ENCODE results near the gene TNIK. TPM values are rescaled to one million over a fixed set of nuclear protein-coding genes. Genes with fewer than 3 reads are reported as not detected.

TNIK gene
- total RNA-seq, 1 experiment from 2014 or later = 7.0 TPM

GRCh38 chr3:171264758-171265157, 195.4 kb downstream of the TNIK start:
- Histone ChIP-seq H3K27me3 (ENCODE audit: low read length) (no peaks in the 10 kb centered on the region), H2AFZ (ENCODE audit: low read length) (no peak overlapping the region), H3K4me1 (ENCODE audit: insufficient read depth, low read length) (peaks cover 22% of the 10 kb centered on the region), H3F3A (ENCODE audit: low read length, unreplicated experiment) (no peaks in the 10 kb centered on the region), H3K36me3 (ENCODE audit: low read depth, low read length) (no peaks in the 10 kb centered on the region), H3K9me3 (ENCODE audit: low read length) (no peaks in the 10 kb centered on the region), H3K9ac (ENCODE audit: low read length) (no peak overlapping the region), H3K9me2 (replicated peaks; ENCODE audit: low read length) (no peaks in the 10 kb centered on the region), H3K27ac (ENCODE audit: low read length) (no peak overlapping the region), H3K4me2 (ENCODE audit: low read length) (no peak overlapping the region), H3K79me2 (ENCODE audit: low read length) (no peaks in the 10 kb centered on the region), H3K4me3 (ENCODE audit: low read length) (no peak overlapping the region), H4K20me1 (ENCODE audit: low read length) (no peaks in the 10 kb centered on the region)
- POLR2A ChIA-PET (ENCODE audit: unreplicated experiment) = no interaction called here
- no peak for TF ChIP-seq EZH2phosphoT487 (IDR thresholded peaks at IDR 0.05; ENCODE audit: borderline replicate concordance, low read length)
- TF ChIP-seq EZH2 (IDR thresholded peaks at IDR 0.05; ENCODE audit: low read length, unreplicated experiment) = no peak
- no peak for TF ChIP-seq CTCF (conservative IDR thresholded peaks at IDR 0.05; ENCODE audit: low read depth, low read length)
- DNase-seq (no peak), ATAC-seq (no peak)
- no TSS peak for BruUV-seq (replicated peaks)
- CTCF ChIA-PET = no interaction called here
- intact Hi-C loops (cut with micrococcal nuclease) = loop anchor here (5.0 kb wide), 2 partner anchors 72 to 303 kb away; no protein-coding TSS in a partner anchor

GRCh38 chr3:171262431-171262830, 197.8 kb downstream of the TNIK start:
- ChIA-PET POLR2A (ENCODE audit: unreplicated experiment) (no interaction called here), CTCF (interaction anchor here (0.7 kb wide), 1 partner anchor 142 kb away, joined by 3 read pairs; no protein-coding TSS in a partner anchor)
- H3K36me3 ChIP-seq (ENCODE audit: low read depth, low read length) = no peaks in the 10 kb centered on the region
- H3K9me3 ChIP-seq (ENCODE audit: low read length) = no peaks in the 10 kb centered on the region
- H3K4me1 ChIP-seq (ENCODE audit: insufficient read depth, low read length) = peaks cover 26% of the 10 kb centered on the region
- intact Hi-C loops (cut with micrococcal nuclease) = loop anchor here (5.0 kb wide), 2 partner anchors 70 to 305 kb away; no protein-coding TSS in a partner anchor
- no peak for DNase-seq
- H3K27ac ChIP-seq (ENCODE audit: low read length) = no peak overlapping the region; the same call in 1 of the 2 replicates
- H3F3A ChIP-seq (ENCODE audit: low read length, unreplicated experiment) = no peaks in the 10 kb centered on the region
- no peak overlapping the region for H3K9ac ChIP-seq (ENCODE audit: low read length)
- no peaks in the 10 kb centered on the region for H3K9me2 ChIP-seq (replicated peaks; ENCODE audit: low read length)
- no peak overlapping the region for H2AFZ ChIP-seq (ENCODE audit: low read length)
- H3K4me3 ChIP-seq (ENCODE audit: low read length) = no peak overlapping the region
- TF ChIP-seq EZH2 (IDR thresholded peaks at IDR 0.05; ENCODE audit: low read length, unreplicated experiment) = no peak
- TF ChIP-seq EZH2phosphoT487 (IDR thresholded peaks at IDR 0.05; ENCODE audit: borderline replicate concordance, low read length) = no peak
- no peak for TF ChIP-seq CTCF (conservative IDR thresholded peaks at IDR 0.05; ENCODE audit: low read depth, low read length)
- no peak for ATAC-seq
- H3K79me2 ChIP-seq (ENCODE audit: low read length) = no peaks in the 10 kb centered on the region
- H3K27me3 ChIP-seq (ENCODE audit: low read length) = no peaks in the 10 kb centered on the region
- BruUV-seq (replicated peaks) = no TSS peak
- no peaks in the 10 kb centered on the region for H4K20me1 ChIP-seq (ENCODE audit: low read length)
- no peak overlapping the region; the same call in 1 of the 2 replicates for H3K4me2 ChIP-seq (ENCODE audit: low read length)

GRCh38 chr3:171261487-171261886, 198.7 kb downstream of the TNIK start:
- DNase-seq = peak; percentile 78
- peak; percentile 97 for ATAC-seq
- POLR2A ChIA-PET (ENCODE audit: unreplicated experiment) = no interaction called here

More at GRCh38 chr3:171261487-171261886, 198.7 kb downstream of the TNIK start:
- no TSS peak for BruUV-seq (replicated peaks)
- H3K27me3 ChIP-seq (ENCODE audit: low read length) = no peaks in the 10 kb centered on the region
- no peaks in the 10 kb centered on the region for H4K20me1 ChIP-seq (ENCODE audit: low read length)
- H2AFZ ChIP-seq (ENCODE audit: low read length) = peak overlapping the region; percentile 53
- no peaks in the 10 kb centered on the region for H3K36me3 ChIP-seq (ENCODE audit: low read depth, low read length)
- no peaks in the 10 kb centered on the region for H3K9me2 ChIP-seq (replicated peaks; ENCODE audit: low read length)
- peak overlapping the region; percentile 69 for H3K27ac ChIP-seq (ENCODE audit: low read length)
- TF ChIP-seq EZH2 (IDR thresholded peaks at IDR 0.05; ENCODE audit: low read length, unreplicated experiment) (no peak), CTCF (conservative IDR thresholded peaks at IDR 0.05; ENCODE audit: low read depth, low read length) (no peak), EZH2phosphoT487 (IDR thresholded peaks at IDR 0.05; ENCODE audit: borderline replicate concordance, low read length) (no peak)
- peaks cover 31% of the 10 kb centered on the region for H3K4me1 ChIP-seq (ENCODE audit: insufficient read depth, low read length)
- H3K9ac ChIP-seq (ENCODE audit: low read length) = peak overlapping the region; percentile 2; the same call in 1 of the 2 replicates
- peak overlapping the region; percentile 20 for H3K4me3 ChIP-seq (ENCODE audit: low read length)
- CTCF ChIA-PET = no interaction called here
- H3K9me3 ChIP-seq (ENCODE audit: low read length) = no peaks in the 10 kb centered on the region
- no peaks in the 10 kb centered on the region for H3F3A ChIP-seq (ENCODE audit: low read length, unreplicated experiment)
- no peaks in the 10 kb centered on the region for H3K79me2 ChIP-seq (ENCODE audit: low read length)
- intact Hi-C loops (cut with micrococcal nuclease) = loop anchor here (1.0 to 5.0 kb wide), 4 partner anchors 69 to 306 kb away; partner anchors contain the start of gene TNIK
- H3K4me2 ChIP-seq (ENCODE audit: low read length) = peak overlapping the region; percentile 50
